HL-60/S4 (cell line): Measurements from ENCODE around the gene FAM76A.

ENCODE experiments used
- in situ Hi-C: fragments of 300-500 bp; cut with MboI; formaldehyde crosslinking; loops from 2 replicates; pipeline ENCODE4 v1.14.3; 2022; ENCODE audit warnings: low sequenced_read_pairs

Gene FAM76A

GRCh38 chr1:27719286-27720251 is 6.2 kb upstream of the FAM76A start:
- in situ Hi-C loops = no loop called here

GRCh38 chr1:27724961-27725373 is 794 bp upstream of the FAM76A start:
- in situ Hi-C loops = no loop called here

GRCh38 chr1:27726173-27727044 is 648 bp downstream of the FAM76A start:
- in situ Hi-C loops = no loop called here

- in situ Hi-C loops = no loop called here
Observed at GRCh38 chr1:27727126-27727525, 1.4 kb downstream of the FAM76A start.

GRCh38 chr1:27736252-27736651 is 10.5 kb downstream of the FAM76A start:
- in situ Hi-C loops = no loop called here

- in situ Hi-C loops = no loop called here
Observed at GRCh38 chr1:27741121-27741520, 15.4 kb downstream of the FAM76A start.

GRCh38 chr1:27744556-27744955 is 18.8 kb downstream of the FAM76A start:
- in situ Hi-C loops = no loop called here

GRCh38 chr1:27745466-27745865 is 19.7 kb downstream of the FAM76A start:
- in situ Hi-C loops = no loop called here

- in situ Hi-C loops = no loop called here
Observed at GRCh38 chr1:27752360-27752759, 26.6 kb downstream of the FAM76A start.

GRCh38 chr1:27755286-27755685 is 29.5 kb downstream of the FAM76A start:
- in situ Hi-C loops = no loop called here

GRCh38 chr1:27755865-27756264 is 30.1 kb downstream of the FAM76A start:
- in situ Hi-C loops = no loop called here

- in situ Hi-C loops = no loop called here
Observed at GRCh38 chr1:27759236-27759635, 33.5 kb downstream of the FAM76A start.

- in situ Hi-C loops = no loop called here
Observed at GRCh38 chr1:27760426-27760825, 34.7 kb downstream of the FAM76A start.

GRCh38 chr1:27762033-27762432 is 36.3 kb downstream of the FAM76A start:
- in situ Hi-C loops = no loop called here

- in situ Hi-C loops = no loop called here
Observed at GRCh38 chr1:27763358-27763757, 37.6 kb downstream of the FAM76A start.

GRCh38 chr1:27770293-27770830 is 44.6 kb downstream of the FAM76A start:
- in situ Hi-C loops = no loop called here

GRCh38 chr1:27772036-27772931 is 46.5 kb downstream of the FAM76A start:
- in situ Hi-C loops = no loop called here

GRCh38 chr1:27772932-27773825 is 47.4 kb downstream of the FAM76A start, which contains the start of gene STX12:
Gene STX12 (plus strand): TSS chr1:27773219. CDS start chr1:27773308, 89 bp downstream.
- in situ Hi-C loops = no loop called here

GRCh38 chr1:27773826-27774445 is 48.2 kb downstream of the FAM76A start:
- in situ Hi-C loops = no loop called here
